Frontal cortex (tissue), 4 donors: ENCODE data around the gene ZG16B. TPM values are rescaled to one million over a fixed set of nuclear protein-coding genes. Genes with fewer than 3 reads are reported as not detected.

Experiments
- DNase-seq, 2 donors: peaks; one replicate each; pipeline ENCODE4 v3.0.0; 2012; ENCODE audit warnings: low spot score in 2 of 2
- FAIRE-seq: peaks from 2 replicates; lab custom pipeline; 2012; peaks lifted over from hg19 to GRCh38; lab: Jason Lieb, UNC
- total RNA-seq: library from RNA; depleted of rRNA; stranded (reverse); fragments of >200 nt; gene quantifications from one replicate; pipeline ENCODE4 v1.2.3, GENCODE V29; 2014
- donor health status: control.
- donor health status: control.
- donor health status: control.

ZG16B gene
- total RNA-seq, 1 donor from 2014 or later, result not detected

DNA sequence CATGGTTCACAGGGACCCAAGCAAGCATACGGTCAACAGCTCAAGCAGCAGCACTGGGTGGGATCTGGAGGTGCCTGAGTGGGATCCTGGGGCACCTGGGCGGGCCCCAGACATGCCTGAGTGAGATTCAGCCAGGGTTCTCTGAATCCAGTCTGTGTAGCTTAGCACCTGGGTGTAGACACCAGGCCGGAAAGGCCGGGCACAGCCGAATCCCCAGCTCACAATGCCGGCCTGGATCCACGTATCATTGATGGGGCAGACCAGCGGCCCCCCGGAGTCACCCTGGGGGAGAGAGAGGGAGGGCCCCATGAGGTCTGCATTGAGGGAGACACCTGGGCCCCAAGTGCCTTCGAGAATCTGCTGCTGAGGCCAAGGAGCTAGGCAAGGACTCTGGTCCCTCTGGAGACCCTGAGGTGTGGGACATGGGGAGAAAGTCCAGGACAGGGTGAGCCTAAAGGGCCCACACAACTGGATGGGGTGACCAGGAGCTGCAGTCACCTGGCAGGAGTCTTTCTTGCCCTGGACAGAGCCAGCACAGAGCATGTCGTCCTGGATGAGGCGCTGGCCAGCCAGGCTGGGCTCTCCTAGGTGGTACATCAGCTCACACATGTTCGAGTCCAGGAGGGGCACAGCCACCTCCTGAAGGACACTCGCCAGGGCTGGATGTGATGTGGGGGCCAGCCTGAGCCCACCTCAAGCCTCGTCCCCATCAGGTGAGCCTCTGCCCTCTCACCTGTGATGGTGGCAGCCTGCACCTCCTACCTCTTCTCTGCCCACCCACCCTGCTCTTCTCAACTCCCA lies 9.7 kb downstream of the ZG16B start:
- no peak for DNase-seq
- FAIRE-seq, result no peak

DNA sequence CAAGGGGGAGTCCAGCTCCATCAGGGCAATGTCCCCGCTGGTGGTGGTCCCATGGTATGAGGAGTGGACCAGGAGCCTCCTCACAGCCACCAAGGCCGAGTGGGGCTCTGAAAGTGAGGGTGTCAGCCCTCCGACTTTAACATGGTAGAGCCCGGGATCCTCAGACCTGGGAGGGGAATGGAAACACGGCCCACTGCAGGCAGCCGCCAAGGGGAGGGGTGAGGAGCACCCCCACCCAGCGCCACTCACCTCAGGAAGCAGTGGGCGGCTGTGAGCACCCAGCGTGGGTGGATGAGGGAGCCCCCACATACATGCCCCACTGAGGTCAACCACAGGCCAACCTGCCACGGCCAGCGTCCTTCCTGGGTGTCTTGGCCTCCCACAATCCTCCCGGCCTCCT lies 10.8 kb downstream of the ZG16B start:
- DNase-seq (no peak), FAIRE-seq (no peak)

DNA sequence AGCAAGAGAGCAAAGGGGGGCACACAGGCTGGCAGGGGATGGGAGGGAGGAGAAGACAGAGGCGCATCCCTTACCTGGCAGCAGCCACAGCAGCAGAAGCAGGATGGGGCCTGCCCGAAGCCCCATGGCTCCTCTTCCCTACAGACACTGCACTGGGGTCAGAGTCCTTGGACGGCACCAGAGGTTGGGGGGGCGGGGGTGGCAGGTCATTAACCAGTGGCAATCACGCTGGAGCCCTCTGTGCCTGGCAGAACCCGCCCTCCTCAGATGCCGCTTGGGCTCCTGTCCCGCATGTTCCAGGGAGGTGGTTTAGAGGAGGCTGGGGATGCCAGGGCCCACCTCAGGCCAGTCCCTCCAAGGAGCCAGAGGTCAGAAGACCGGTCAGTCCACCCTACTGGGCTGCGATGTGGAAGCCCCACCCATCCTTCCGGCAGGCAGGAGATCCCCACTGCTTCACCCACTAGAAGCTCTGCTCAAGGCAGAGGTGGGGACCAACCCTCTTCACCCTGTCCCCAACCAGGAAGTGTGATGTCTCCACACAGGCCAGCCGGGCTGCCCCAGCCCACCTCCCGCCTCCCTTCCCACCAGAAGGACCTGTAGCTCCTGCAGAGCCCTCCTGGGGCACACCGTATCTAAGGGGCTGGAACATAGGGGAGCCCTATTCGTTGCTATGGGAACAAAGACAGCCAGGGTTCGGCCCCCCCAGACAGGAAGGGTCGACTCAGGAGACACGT lies 11.7 kb downstream of the ZG16B start:
- FAIRE-seq (no peak), DNase-seq (no peak)

DNA sequence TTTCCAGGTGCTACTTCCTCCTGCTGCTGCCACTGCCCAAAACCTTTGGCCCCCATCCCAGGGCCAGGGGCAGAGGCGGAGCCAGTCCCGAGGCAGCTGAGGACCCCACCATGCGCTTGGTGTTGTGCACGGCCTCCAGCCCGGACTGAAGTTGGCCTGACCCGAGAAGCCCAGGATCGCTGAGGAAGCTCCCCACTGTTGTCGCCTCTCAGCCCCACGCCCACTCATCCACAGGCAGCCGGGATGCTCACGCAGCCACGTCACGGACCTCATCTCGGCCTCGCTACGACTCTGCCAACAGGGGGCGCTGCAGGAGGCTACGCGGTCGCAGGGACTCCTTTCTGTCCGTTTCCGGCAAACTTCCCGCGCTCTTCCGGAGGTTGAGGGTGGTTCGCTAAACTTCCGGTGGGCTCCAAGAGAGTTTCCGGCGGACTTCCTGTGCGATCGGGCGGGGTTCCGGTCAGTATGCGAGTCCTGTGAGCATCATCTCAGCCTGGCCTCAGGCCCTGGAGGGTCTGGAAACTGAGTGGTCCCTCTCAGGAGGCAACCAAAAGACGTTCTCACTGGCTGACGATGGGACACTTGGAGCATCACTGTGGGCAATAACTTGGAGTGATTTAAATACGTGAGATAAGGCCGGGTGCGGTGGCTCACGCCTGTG lies 12.4 kb downstream of the ZG16B start:
- FAIRE-seq, result no peak
- DNase-seq, result no peak

DNA sequence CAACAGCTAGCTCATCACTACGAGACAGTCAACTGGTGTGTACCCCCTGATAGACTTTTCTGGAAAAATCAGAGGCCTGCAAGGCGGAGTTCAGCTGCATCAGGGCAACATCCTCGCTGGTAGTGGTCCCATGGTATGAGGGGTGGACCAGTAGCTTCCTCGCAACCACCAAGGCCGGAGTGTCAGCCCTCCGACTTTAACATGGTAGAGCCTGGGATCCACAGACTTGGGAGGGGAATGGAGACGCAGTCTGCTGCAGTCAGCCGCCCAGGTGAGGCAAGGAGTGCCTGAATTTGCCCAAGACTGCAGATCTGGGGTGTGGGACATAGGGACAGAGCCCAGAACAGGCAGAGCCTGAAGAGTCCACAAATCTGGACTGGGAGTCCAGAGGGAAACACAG lies 13.4 kb downstream of the ZG16B start:
- no peak for FAIRE-seq

DNA sequence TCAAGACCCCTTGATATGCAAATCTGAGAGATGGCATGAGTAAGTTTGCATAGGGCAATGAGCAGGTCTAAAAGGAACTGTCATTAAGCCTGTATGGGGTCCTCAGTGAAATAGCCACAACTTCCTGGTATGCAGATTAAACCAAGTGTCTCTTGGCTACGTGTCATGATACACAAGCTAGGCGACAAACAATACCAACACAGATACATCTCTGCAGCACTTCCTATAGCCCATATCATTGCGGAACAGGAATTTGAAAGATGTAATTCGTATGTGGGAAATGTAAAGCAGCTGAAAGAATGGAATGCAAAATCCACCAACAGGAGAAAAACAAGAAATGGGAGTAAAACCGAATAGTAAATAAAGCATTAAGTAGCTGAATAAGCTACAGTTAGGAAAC lies 15.0 kb downstream of the ZG16B start:
- FAIRE-seq (no peak), DNase-seq (no peak)

More for the DNA sequence above, 13.4 kb downstream of the ZG16B start:
- DNase-seq, result no peak

DNA sequence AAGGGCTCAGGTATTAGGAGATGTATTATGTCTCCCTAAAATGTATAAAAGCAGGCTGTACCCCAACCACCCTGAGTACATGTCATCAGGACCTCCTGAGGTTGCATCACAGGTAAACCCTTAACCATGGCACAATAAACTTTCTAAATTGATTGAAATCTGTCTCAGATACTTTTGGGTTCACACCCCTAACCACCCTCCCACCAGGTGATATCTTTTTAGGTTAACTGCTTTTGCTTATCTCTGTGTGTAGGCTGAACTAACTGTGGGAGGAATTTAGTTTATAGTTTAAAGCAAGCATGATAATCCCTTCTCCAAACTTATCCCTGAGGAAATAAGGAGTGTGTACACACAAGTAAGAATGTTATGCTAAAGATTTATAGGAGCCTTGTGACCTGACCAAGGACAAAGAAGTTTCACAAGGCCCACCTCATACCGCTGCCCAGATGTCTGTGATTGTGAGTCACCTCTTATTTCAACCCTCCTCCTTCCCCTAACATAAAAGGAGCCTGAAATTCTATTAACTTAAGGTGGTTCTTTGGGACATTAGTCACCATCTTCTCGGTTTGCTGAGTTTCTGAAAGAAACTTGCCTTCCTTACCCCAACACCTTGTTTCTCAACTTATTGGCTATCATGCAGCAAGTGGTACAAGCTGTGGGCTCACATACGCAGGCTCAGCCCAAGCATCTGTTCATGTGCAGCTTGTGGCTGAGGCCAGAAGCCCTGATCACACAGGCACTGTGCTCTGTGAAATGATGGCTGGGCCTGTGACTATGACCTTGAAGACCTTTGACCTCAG lies 16.6 kb downstream of the ZG16B start:
- FAIRE-seq (no peak), DNase-seq (no peak)

DNA sequence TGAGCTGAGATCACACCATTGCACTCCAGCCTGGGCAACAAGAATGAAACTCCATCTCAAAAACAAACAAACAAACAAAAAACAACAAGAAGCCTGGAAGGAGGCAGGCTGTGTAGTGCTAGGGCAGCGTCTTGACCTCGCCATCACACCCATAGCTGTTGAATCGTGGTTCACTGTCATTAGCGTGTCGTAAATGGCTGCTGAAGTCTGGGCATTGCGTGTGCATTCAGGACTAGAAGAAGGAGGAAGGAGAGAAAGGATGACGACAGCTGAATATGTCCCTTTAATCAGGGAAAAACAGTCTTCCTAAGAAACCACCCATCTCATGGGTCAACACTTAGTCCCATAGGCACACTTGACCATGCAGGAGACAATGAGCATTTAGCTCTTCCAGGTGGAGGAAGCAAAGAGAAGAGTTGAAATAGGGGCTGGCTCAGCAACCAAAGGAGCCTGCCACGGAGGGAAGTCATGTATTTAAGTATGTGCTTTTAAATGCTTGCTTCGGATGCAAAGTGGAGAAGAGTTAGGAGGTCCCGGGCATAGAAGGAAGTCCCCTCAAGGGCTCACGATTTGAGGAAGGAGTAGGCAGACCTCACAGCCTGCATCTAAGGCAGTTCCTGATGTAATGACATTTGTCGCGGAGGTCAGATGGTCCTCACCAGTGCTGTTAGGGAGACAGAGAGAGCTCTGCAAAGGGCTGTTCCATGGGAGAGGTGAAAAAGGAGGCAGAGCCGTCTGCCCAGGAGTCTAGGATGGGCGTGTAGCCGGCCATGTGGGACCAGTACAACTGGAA lies 19.0 kb downstream of the ZG16B start:
- FAIRE-seq (no peak), DNase-seq (no peak)

DNA sequence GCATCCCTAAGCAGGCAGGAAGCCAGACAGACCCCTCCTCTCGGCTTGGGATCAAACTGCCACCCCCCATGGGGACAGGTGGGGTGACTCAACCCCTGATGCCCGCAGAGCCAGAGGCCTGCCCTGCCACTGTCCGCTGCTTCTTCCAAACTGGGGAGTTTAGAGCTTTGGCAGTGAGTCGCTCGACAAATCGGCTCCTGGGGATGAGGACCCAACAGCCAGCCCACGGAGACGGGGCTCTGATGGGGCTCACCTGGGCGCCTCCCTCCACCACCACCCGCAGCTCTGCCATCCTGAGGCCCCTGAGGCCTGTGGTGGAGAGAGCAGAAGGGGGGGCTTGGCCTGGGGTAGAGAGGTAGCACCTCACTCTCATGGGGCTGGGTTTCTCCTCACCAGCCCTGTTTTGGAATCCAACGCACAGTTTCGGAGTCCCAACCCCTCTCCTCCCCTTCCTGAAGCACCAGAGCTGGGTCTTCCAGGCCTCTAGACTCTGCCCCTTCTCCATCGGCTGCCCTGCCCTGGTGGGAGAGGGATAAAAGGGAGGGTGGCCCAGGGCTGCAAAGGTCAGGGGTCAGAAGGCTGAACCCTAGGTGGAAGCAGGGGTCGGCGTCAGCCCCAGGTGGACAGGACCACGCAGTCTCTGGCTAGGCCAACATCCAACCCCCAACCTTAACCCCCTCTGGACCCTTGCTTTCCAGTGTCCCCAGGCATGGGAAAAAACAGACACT lies 22.1 kb downstream of the ZG16B start:
- no peak for DNase-seq
- FAIRE-seq, result no peak

DNA sequence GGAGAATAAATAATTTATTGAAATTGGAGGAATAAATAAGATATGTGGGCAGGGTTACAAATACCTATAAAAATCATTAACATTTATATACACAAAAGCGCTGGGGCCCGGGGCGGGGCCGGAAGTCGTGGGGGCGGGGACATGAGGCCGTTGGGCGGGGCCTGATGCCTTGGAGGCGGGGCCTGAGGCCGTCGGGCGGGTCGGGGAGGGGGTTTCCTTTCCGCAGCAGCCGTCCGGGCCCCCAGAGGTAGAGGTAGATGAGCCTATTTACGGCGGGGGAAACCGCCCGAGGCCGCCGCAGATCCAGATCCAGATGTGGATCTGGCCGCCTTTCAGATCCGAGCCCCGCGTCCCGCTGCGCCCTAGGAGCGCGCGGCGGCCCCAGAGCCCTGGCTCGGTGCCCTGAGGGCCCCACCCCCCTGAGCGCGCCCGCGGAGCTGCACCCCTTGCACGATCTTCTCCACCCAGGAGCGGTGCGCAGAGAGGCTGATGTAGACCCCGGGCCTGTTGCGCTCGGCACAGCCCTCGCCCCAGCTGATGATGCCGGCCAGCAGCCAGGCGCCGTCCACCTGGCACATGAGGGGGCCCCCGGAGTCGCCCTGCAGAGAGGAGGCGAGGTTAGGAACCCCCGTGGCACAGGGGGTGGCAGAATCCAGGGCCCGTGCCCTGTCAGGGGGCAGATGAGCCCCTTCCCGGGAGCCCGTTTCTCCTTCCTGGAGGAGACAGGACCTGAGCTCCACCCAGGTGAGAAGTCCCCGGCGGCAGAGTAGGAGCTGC lies 22.8 kb downstream of the ZG16B start:
- FAIRE-seq, result no peak
- DNase-seq, result no peak

DNA sequence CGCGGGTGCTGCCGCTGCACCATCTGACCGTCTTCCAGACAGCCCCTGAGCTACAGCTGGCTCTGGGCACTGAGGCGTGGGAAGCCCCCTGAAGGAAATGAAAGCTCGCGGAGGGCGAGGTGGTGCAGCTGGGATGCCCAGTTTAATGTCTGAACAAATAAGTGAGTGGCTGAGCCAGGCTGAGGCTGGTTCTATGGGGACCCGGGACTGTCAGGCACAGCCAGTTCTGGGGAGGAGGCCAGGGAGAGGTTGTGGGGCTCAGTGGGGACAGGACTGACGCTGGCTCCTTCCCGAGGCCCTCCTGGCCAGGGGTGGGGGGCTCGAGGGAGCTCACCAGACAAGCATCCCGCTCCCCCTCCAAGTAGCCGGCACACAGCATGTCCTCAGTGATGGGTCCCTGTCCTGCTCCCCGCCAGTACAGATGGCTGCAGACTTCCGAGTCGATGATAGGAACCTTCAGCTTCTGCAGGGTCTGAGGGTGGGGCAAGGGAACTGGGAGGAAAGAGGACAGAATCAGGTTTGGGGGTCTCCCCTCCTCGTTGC lies 23.5 kb downstream of the ZG16B start:
- FAIRE-seq, result no peak

DNA sequence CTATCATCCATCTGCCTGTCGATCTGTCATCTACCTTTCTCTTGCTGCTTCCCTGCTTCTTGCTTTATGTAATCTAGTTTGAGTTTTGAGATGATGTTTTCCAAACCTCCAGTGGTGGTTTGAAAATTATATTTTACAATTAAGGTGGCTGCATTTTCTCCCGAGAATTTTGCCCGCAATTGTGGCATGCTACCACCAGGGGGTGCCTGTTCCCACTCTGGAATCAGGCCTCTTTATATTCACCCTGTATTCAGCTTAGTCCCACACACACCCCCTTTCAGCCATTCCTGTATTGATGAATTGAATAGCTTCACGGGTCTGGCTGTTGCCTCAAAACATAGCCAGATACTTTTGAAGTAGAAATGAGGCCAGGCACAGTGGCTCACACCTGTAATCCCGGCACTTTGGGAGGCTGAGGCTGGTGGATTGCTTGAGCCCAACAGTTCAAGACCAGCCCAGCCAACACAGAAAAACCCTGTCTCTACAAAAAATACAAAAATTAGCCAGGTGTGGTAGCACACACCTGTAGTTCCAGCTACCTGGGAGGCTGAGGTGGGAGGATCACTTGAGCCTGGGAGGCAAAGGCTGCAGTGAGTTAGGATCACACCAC lies 24.7 kb downstream of the ZG16B start:
- no peak for DNase-seq
- no peak for FAIRE-seq

More for the DNA sequence above, 23.5 kb downstream of the ZG16B start:
- DNase-seq, result no peak

DNA sequence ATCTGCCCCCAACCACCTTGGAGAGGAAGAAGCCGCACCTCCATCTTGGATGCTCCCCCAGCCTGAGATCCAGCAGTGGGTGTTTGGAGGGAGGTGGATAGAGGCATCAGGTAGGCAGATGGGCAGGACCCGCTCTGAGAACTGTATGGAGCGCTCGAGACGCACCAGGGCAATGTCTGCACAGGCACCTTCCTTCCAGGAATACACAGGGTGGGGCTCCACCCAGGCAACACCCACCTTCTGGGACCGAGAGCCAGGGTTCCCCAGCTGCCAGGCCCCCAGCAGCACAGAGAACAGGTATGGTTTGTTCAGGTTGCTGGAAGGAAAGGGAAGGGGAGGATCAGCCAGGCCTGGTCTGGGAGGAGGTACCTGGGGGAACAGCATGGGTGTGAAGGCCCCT lies 25.4 kb downstream of the ZG16B start:
- no peak for FAIRE-seq
- no peak for DNase-seq

DNA sequence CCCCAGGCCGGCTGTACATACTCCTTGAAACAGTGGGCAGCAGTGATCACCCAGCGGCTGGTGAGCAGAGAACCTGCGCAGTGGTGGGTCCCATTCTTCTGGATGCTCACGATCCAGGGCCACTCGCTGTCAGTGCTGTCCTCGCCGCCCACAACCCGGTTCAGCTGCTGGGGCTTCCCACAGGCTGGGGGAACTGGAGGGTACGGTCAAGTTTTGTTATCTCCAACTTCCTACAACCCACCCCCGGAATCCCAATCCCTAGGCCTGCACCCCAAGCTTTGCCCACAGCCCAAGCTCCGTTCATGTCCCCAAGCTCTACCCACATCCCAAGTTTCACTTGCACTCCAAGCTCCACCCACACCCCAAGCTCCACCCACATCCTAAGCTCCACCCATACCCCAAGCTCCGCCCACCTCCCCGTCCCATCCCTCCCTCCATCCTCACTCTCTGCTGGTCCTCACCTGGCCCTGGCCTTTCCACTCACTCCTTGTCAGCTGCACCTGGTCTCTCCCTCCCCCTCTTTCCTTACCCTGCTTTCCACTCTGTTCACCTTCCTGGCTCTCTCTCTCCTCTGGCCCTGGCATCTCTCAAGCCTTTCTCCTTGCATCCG lies 26.1 kb downstream of the ZG16B start:
- FAIRE-seq (no peak), DNase-seq (no peak)

DNA sequence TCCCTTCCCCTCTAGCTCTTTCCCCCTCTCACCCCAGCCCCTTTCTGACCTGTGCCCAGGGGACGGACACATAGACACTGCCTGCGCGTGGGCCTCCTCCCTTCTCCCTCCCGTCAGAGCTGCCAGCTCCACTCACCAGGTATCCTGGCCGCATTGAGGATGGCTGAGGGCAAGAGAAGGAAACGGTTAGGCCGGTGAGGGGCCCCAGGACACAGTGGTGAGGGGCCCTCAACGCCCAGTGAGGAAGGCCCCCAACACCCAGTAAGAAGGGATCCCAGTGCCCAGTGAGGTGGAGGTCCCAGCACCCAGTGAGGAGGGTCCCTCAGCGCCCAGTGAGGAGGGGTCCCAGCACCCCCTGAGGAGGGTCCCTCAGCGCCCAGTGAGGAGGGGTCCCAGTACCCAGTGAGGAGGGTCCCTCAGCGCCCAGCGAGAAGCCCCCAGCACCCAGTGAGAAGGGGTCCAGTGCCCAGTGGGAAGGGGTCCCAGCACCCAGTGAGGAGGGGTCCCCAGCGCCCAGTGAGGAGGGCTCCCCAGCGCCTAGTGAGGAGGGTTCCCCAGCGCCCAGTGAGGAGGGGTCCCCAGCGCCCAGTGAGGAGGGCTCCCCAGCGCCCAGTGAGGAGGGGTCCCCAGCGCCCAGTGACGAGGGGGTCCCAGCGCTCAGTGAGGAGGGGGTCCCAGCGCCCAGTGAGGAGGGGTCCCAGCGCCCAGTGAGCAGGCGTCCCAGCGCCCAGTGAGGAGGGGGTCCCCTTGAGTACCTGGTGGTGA lies 26.8 kb downstream of the ZG16B start:
- no peak for FAIRE-seq
- DNase-seq, result no peak
